GOT3 (cell line): ENCODE data around the gene ARHGDIB.

Experiments used
- DNase-seq: peaks from one replicate; lab custom pipeline; 2025; ENCODE audit warnings: mixed read lengths; lab: John Stamatoyannopoulos, UW

The ARHGDIB gene

GRCh38 chr12:14893506-14894250 lies 67.7 kb downstream of the ARHGDIB start:
- no peak for DNase-seq

- no peak for DNase-seq
Measured at GRCh38 chr12:14892726-14893505, 68.5 kb downstream of the ARHGDIB start.
